Putamen (tissue), 1 donor: ENCODE data around the gene SRRM2.

Experiments
- DNase-seq: peaks from one replicate; pipeline ENCODE4 v3.0.0-alpha.2; 2016; ENCODE audit warnings: low spot score

SRRM2 gene

GRCh38 chr16:2752035-2752849, at the start of gene SRRM2:
Gene SRRM2, plus strand, starts transcription at chr16:2752638. Its CDS starts 3,727 bp downstream, at chr16:2756365.
- peak; percentile 93 for DNase-seq

GRCh38 chr16:2702871-2703745, 49.3 kb upstream of the SRRM2 start:
- no peak for DNase-seq

GRCh38 chr16:2704166-2704982, 48.1 kb upstream of the SRRM2 start:
- no peak for DNase-seq

- no peak for DNase-seq
These were observed 47.5 kb upstream of the SRRM2 start for GRCh38 chr16:2704983-2705275.

GRCh38 chr16:2705351-2705750, 47.1 kb upstream of the SRRM2 start:
- DNase-seq = no peak

- no peak for DNase-seq
These were observed 46.4 kb upstream of the SRRM2 start for GRCh38 chr16:2706085-2706484.

- no peak for DNase-seq
These were observed 45.7 kb upstream of the SRRM2 start for GRCh38 chr16:2706611-2707311.

- no peak for DNase-seq
These were observed 44.8 kb upstream of the SRRM2 start for GRCh38 chr16:2707368-2708289.

- DNase-seq = no peak
These were observed 44.2 kb upstream of the SRRM2 start for GRCh38 chr16:2708290-2708639.

GRCh38 chr16:2708955-2709587, 43.4 kb upstream of the SRRM2 start:
- DNase-seq = no peak

- DNase-seq = no peak
These were observed 42.9 kb upstream of the SRRM2 start for GRCh38 chr16:2709588-2709984.

GRCh38 chr16:2710021-2710710, 42.3 kb upstream of the SRRM2 start:
- no peak for DNase-seq

- DNase-seq = no peak
These were observed 41.7 kb upstream of the SRRM2 start for GRCh38 chr16:2710711-2711231.

- DNase-seq = no peak
These were observed 40.9 kb upstream of the SRRM2 start for GRCh38 chr16:2711370-2712062.

GRCh38 chr16:2712063-2712441, 40.4 kb upstream of the SRRM2 start:
- DNase-seq = no peak

- no peak for DNase-seq
These were observed 39.9 kb upstream of the SRRM2 start for GRCh38 chr16:2712546-2712945.

- DNase-seq = no peak
These were observed 38.9 kb upstream of the SRRM2 start for GRCh38 chr16:2713523-2713922.

GRCh38 chr16:2713985-2714774, 38.3 kb upstream of the SRRM2 start:
- DNase-seq = no peak
